OCI-LY3 (cell line): ENCODE data around the gene VWA3A.

Experiments used
- EZH2phosphoT487 ChIP-seq: fragments of 200-600 bp; shearing (Covaris generic); IDR thresholded peaks from 2 replicates; pipeline ENCODE4 v1.6.1; 2018; ENCODE audit warnings: antibody characterized with exemption, mixed run types, low read depth
- TF ChIP-seq, protein P1 (sequence below): fragments of 200-600, 300-600 bp; sonication (generic); IDR thresholded peaks from 2 replicates; pipeline ENCODE4 v1.5.1; 2014; ENCODE audit warnings: antibody characterized with exemption, low read length, low read depth

- TF ChIP-seq, protein P1, sequence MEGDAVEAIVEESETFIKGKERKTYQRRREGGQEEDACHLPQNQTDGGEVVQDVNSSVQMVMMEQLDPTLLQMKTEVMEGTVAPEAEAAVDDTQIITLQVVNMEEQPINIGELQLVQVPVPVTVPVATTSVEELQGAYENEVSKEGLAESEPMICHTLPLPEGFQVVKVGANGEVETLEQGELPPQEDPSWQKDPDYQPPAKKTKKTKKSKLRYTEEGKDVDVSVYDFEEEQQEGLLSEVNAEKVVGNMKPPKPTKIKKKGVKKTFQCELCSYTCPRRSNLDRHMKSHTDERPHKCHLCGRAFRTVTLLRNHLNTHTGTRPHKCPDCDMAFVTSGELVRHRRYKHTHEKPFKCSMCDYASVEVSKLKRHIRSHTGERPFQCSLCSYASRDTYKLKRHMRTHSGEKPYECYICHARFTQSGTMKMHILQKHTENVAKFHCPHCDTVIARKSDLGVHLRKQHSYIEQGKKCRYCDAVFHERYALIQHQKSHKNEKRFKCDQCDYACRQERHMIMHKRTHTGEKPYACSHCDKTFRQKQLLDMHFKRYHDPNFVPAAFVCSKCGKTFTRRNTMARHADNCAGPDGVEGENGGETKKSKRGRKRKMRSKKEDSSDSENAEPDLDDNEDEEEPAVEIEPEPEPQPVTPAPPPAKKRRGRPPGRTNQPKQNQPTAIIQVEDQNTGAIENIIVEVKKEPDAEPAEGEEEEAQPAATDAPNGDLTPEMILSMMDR = no peak
- no peak for TF ChIP-seq EZH2phosphoT487
These were observed 102.5 kb downstream of the VWA3A start for GRCh38 chr16:22194707-22195444.
